H1 (cell line): Measurements from ENCODE around the gene DUSP3. TPM values are rescaled to one million over a fixed set of nuclear protein-coding genes. Genes with fewer than 3 reads are reported as not detected.

Experiments
- CTCF ChIA-PET: fragments of 300-600 bp; sonication (Branson Sonifier 250); formaldehyde crosslinking; loops from one replicate; lab custom pipeline; 2021; ENCODE audit not compliant: partially characterized antibody; lab: Charles Lee
- POLR2A ChIA-PET: fragments of 300-600 bp; sonication (Branson Sonifier 250); formaldehyde crosslinking; loops from one replicate; lab custom pipeline; 2021; ENCODE audit warnings: inconsistent platforms; ENCODE audit not compliant: partially characterized antibody; lab: Charles Lee
- DNase-seq, 2 experiments: peaks; one replicate each; pipeline versions ENCODE4 v3.0.0 to v3.0.0-alpha.2; 2010 to 2022; ENCODE audit warnings: low spot score in 2 of 2, low read depth in 1 of 2, mixed read lengths in 1 of 2
- FAIRE-seq: peaks from 2 replicates; lab custom pipeline; 2011; peaks lifted over from hg19 to GRCh38; lab: Jason Lieb, UNC
- H2AFZ ChIP-seq: 2 replicates; pipeline ENCODE4 v1.8.1; 2012; ENCODE audit warnings: low read length, inconsistent platforms
- H2AK5ac ChIP-seq: 2 replicates; pipeline ENCODE4 v1.6.1; 2013; ENCODE audit warnings: low read depth, low read length
- H2BK120ac ChIP-seq: replicated peaks from 2 replicates; pipeline ENCODE3; 2013; ENCODE audit warnings: low read depth, low read length, inconsistent platforms
- H2BK12ac ChIP-seq: 2 replicates; pipeline ENCODE4 v1.6.1; 2013; ENCODE audit warnings: low read depth, low read length
- H2BK15ac ChIP-seq: 2 replicates; pipeline ENCODE4 v1.6.1; 2013; ENCODE audit warnings: low read length
- H2BK20ac ChIP-seq: 2 replicates; pipeline ENCODE4 v1.6.1; 2013; ENCODE audit warnings: low read length
- H2BK5ac ChIP-seq: 2 replicates; pipeline ENCODE4 v1.6.1; 2013; ENCODE audit warnings: low read depth, low read length
- H3K14ac ChIP-seq: 2 replicates; pipeline ENCODE4 v1.6.1; 2013; ENCODE audit warnings: inconsistent platforms; ENCODE audit not compliant: insufficient read length
- H3K18ac ChIP-seq: 2 replicates; pipeline ENCODE4 v1.6.1; 2013; ENCODE audit warnings: low read length; ENCODE audit errors: extremely low read depth
- H3K23ac ChIP-seq: 2 replicates; pipeline ENCODE4 v1.6.1; 2013; ENCODE audit warnings: inconsistent platforms; ENCODE audit not compliant: insufficient read length
- H3K23me2 ChIP-seq: 2 replicates; pipeline ENCODE4 v1.6.1; 2013; ENCODE audit warnings: low read depth, low read length
- H3K27ac ChIP-seq: 2 replicates; pipeline ENCODE4 v1.6.1; 2011; ENCODE audit warnings: low read depth, low read length, inconsistent platforms
- H3K27me3 ChIP-seq, 4 experiments: replicated peaks in 1 of 4; 1 replicate in 1 of 4; 2 replicates in 3 of 4; pipeline versions ENCODE4 v1.6.1 to v1.8.1; 2011 to 2013; ENCODE audit warnings: low read length in 3 of 4, mild to moderate bottlenecking in 3 of 4, inconsistent platforms in 2 of 4, mixed read lengths in 2 of 4, moderate library complexity in 1 of 4; ENCODE audit not compliant: control insufficient read depth in 3 of 4, insufficient read depth in 3 of 4; ENCODE audit errors: extremely low read depth in 1 of 4
- H3K36me3 ChIP-seq, 4 experiments: 2 replicates each; pipeline versions ENCODE4 v1.6.1 to v1.8.1; 2011 to 2013; ENCODE audit warnings: mild to moderate bottlenecking in 4 of 4, low read length in 3 of 4, moderate library complexity in 2 of 4, control low read depth in 1 of 4, inconsistent platforms in 1 of 4; ENCODE audit not compliant: insufficient read depth in 4 of 4, control insufficient read depth in 2 of 4
- H3K4ac ChIP-seq: replicated peaks from 2 replicates; pipeline ENCODE3; 2013; ENCODE audit warnings: low read length, low read depth, mixed read lengths, inconsistent platforms; ENCODE audit not compliant: insufficient read length
- H3K4me1 ChIP-seq, 4 experiments: replicated peaks in 1 of 4; 1 replicate in 1 of 4; 2 replicates in 3 of 4; pipeline versions ENCODE4 v1.6.1 to v1.8.1; 2011 to 2013; ENCODE audit warnings: low read length in 3 of 4, inconsistent platforms in 2 of 4, mixed read lengths in 1 of 4; ENCODE audit not compliant: insufficient read depth in 4 of 4, control insufficient read depth in 3 of 4
- H3K4me2 ChIP-seq, 2 experiments: 2 replicates each; pipeline versions ENCODE4 v1.6.1 to v1.8.1; 2011 to 2013; ENCODE audit warnings: low read depth in 2 of 2, low read length in 2 of 2, control low read depth in 1 of 2, inconsistent platforms in 1 of 2, mild to moderate bottlenecking in 1 of 2; ENCODE audit not compliant: insufficient read depth in 1 of 2
- H3K4me3 ChIP-seq, 4 experiments: fragments of 200-600, 300-600 bp in 1 of 4; sonication (generic), shearing (Covaris generic), sonication (Bioruptor Twin) in 1 of 4; 2 replicates each; pipeline versions ENCODE4 v1.5.1 to v1.8.1; 2011 to 2016; ENCODE audit warnings: low read length in 4 of 4, low read depth in 3 of 4, control low read depth in 2 of 4, inconsistent platforms in 2 of 4, mild to moderate bottlenecking in 2 of 4, mixed read lengths in 1 of 4, moderate library complexity in 1 of 4; ENCODE audit not compliant: insufficient read depth in 2 of 4; ENCODE audit errors: extremely low read depth in 1 of 4
- H3K56ac ChIP-seq: replicated peaks from 2 replicates; pipeline ENCODE3; 2013; ENCODE audit warnings: low read depth, mild to moderate bottlenecking, mixed read lengths, low read length, inconsistent platforms; ENCODE audit not compliant: insufficient read length
- H3K79me1 ChIP-seq: 2 replicates; pipeline ENCODE4 v1.6.1; 2013; ENCODE audit warnings: low read depth, low read length, control low read depth
- H3K79me2 ChIP-seq, 2 experiments: 2 replicates each; pipeline versions ENCODE4 v1.6.1 to v1.8.1; 2012 to 2013; ENCODE audit warnings: low read length in 2 of 2, mild to moderate bottlenecking in 2 of 2, inconsistent platforms in 1 of 2; ENCODE audit not compliant: insufficient read depth in 2 of 2, control insufficient read depth in 1 of 2
- H3K9ac ChIP-seq, 4 experiments: replicated peaks in 1 of 4; 1 replicate in 1 of 4; 2 replicates in 3 of 4; pipeline versions ENCODE4 v1.6.1 to v1.8.1; 2011 to 2013; ENCODE audit warnings: low read depth in 3 of 4, low read length in 3 of 4, control low read depth in 2 of 4, mild to moderate bottlenecking in 2 of 4, moderate library complexity in 2 of 4, inconsistent platforms in 1 of 4; ENCODE audit errors: extremely low read depth in 1 of 4
- H3K9me3 ChIP-seq, 2 experiments: 2 replicates each; pipeline versions ENCODE4 v1.6.1 to v1.8.1; 2012 to 2013; ENCODE audit warnings: mild to moderate bottlenecking in 2 of 2, moderate library complexity in 2 of 2, control low read depth in 1 of 2, inconsistent platforms in 1 of 2, low read depth in 1 of 2, low read length in 1 of 2, mixed read lengths in 1 of 2; ENCODE audit not compliant: insufficient read depth in 2 of 2
- H4K20me1 ChIP-seq, 2 experiments: replicated peaks in 1 of 2; 2 replicates each; pipeline versions ENCODE3 to v1.8.1; 2011 to 2013; ENCODE audit warnings: inconsistent platforms in 2 of 2, low read length in 2 of 2, mild to moderate bottlenecking in 1 of 2; ENCODE audit not compliant: insufficient read depth in 2 of 2, control insufficient read depth in 1 of 2
- H4K5ac ChIP-seq: 2 replicates; pipeline ENCODE4 v1.6.1; 2013; ENCODE audit warnings: low read length, low read depth, mixed read lengths, inconsistent platforms; ENCODE audit not compliant: insufficient read length
- H4K8ac ChIP-seq: 2 replicates; pipeline ENCODE4 v1.8.0; 2013; ENCODE audit warnings: mild to moderate bottlenecking, moderate library complexity, low read length, inconsistent platforms; ENCODE audit not compliant: insufficient read depth; ENCODE audit errors: extremely low read depth
- H4K91ac ChIP-seq: replicated peaks from 2 replicates; pipeline ENCODE3; 2013; ENCODE audit warnings: low read length, mixed read lengths, inconsistent platforms; ENCODE audit not compliant: insufficient read length
- SAP30 ChIP-seq: fragments of 300-600 bp; sonication (generic); IDR thresholded peaks from 2 replicates; pipeline ENCODE4 v1.7.1; 2012; ENCODE audit warnings: low read length, moderate library complexity, mild to moderate bottlenecking, inconsistent platforms; ENCODE audit not compliant: insufficient read depth, insufficient replicate concordance
- WGBS, 2 experiments: shearing (Covaris generic) in 1 of 2; methylation state at CpG; one replicate each; pipeline versions ENCODE4 v1.1.6 to v1.1.7; 2013 to 2015; ENCODE audit warnings: low lambda C conversion rate in 2 of 2, mixed read lengths in 2 of 2, inconsistent platforms in 1 of 2, low coverage in 1 of 2, missing lambda C conversion rate in 1 of 2; ENCODE audit not compliant: insufficient replicate concordance in 2 of 2, insufficient coverage in 1 of 2, insufficient read length in 1 of 2; ENCODE audit errors: extremely low coverage in 1 of 2, missing lambda C conversion rate in 1 of 2; 5-methylcytosine and 5-hydroxymethylcytosine counted together
- polyA plus RNA-seq, 7 experiments: library from polyadenylated mRNA; depleted of rRNA in 3 of 7; stranded (reverse) in 5 of 7; unstranded in 2 of 7; fragments of >200 nt in 5 of 7; fragments of 200-250 nt in 2 of 7; gene quantifications; 1 replicate in 5 of 7; 2 replicates in 1 of 7; 4 replicates in 1 of 7; pipeline versions ENCODE4 v1.2.1 to v1.2.3, GENCODE V29; 2011 to 2013; ENCODE audit warnings: missing spikeins in 2 of 7, mixed read lengths in 2 of 7
- total RNA-seq: library from RNA; stranded (reverse); fragmentation: NEBNext Ultra II Directional; extraction: Animal tissue kit (Norgen Biotek cat#: 25700); gene quantifications from 2 replicates; pipeline ENCODE4 v1.2.1, GENCODE V29; 2021

Gene DUSP3
- total and polyA plus RNA-seq, 2 of the 8 experiments (the other 6 are each of a cell fraction or from before 2014, with no cell fraction given): 15.1 to 21.2 TPM

GRCh38 chr17:43809121-43809520, 30.3 kb upstream of the DUSP3 start:
- FAIRE-seq: no peak
- no peaks in the 10 kb centered on the region for H3K79me2 ChIP-seq
- H3K4me2 ChIP-seq: no peak overlapping the region
- TF ChIP-seq SAP30: no peak
- H2AFZ ChIP-seq: no peak overlapping the region
- WGBS, 2 experiments: 93% methylated on average over 5 of the region's 5 CpGs; no CpG with 5 or more reads in 1 of the 2 experiments
- no peak overlapping the region for H2BK20ac ChIP-seq
- H2BK15ac ChIP-seq: no peak overlapping the region
- no peak overlapping the region for H2AK5ac ChIP-seq
- no peak overlapping the region for H2BK5ac ChIP-seq
- H3K23ac ChIP-seq: no peak overlapping the region
- H4K91ac ChIP-seq: no peak overlapping the region
- H3K56ac ChIP-seq: no peak overlapping the region
- H3K14ac ChIP-seq: no peak overlapping the region
- ChIA-PET CTCF (interaction anchor here (1.0 to 3.3 kb wide), 3 partner anchors 19 to 134 kb away, joined by 3 to 10 read pairs (median 3); partner anchors contain the start of gene CD300LG), POLR2A (interaction anchor here (1.0 to 1.1 kb wide), 2 partner anchors 9 to 32 kb away, joined by 3 read pairs; no protein-coding TSS in a partner anchor)
- no peak overlapping the region for H2BK12ac ChIP-seq
- no peaks in the 10 kb centered on the region for H3K36me3 ChIP-seq
- no peaks in the 10 kb centered on the region for H3K23me2 ChIP-seq
- no peaks in the 10 kb centered on the region for H3K9me3 ChIP-seq
- peaks cover 0 to 1% of the 10 kb centered on the region in 2 experiments for H4K20me1 ChIP-seq
- H4K8ac ChIP-seq: no peak overlapping the region; the same call in 1 of the 2 replicates
- H3K9ac ChIP-seq: no peak overlapping the region
- no peaks in the 10 kb centered on the region for H3K79me1 ChIP-seq
- H3K4ac ChIP-seq: no peak overlapping the region
- no peaks in the 10 kb centered on the region for H3K27me3 ChIP-seq
- peaks cover 0 to 9% (median 2%) of the 10 kb centered on the region in 4 experiments; a peak in 3 of 7 replicates for H3K4me1 ChIP-seq
- no peak for DNase-seq
- H4K5ac ChIP-seq: no peak overlapping the region
- no peak overlapping the region for H3K27ac ChIP-seq
- no peak overlapping the region for H3K4me3 ChIP-seq
- H2BK120ac ChIP-seq: no peak overlapping the region
- no peak overlapping the region for H3K18ac ChIP-seq
